Limb (tissue), 2 donors: ENCODE measurements around the gene AOAH.

Experiments
- DNase-seq, 2 donors: peaks; one replicate each; pipeline ENCODE4 v3.0.0-alpha.2; 2016; ENCODE audit errors: extremely low spot score in 2 of 2

AOAH gene

GRCh38 chr7:36691983-36692382 is 32.3 kb downstream of the AOAH start:
- no peak for DNase-seq

GRCh38 chr7:36690514-36691187 is 33.6 kb downstream of the AOAH start:
- no peak for DNase-seq

GRCh38 chr7:36690041-36690440 is 34.3 kb downstream of the AOAH start:
- no peak for DNase-seq

GRCh38 chr7:36686499-36686898 is 37.8 kb downstream of the AOAH start:
- DNase-seq, result no peak

GRCh38 chr7:36684954-36685353 is 39.3 kb downstream of the AOAH start:
- no peak for DNase-seq

GRCh38 chr7:36683695-36684357 is 40.5 kb downstream of the AOAH start:
- no peak for DNase-seq

- DNase-seq, result no peak
These were observed 41.2 kb downstream of the AOAH start for GRCh38 chr7:36683111-36683510.

- DNase-seq, result no peak
These were observed 42.2 kb downstream of the AOAH start for GRCh38 chr7:36682102-36682501.

- DNase-seq, result no peak
These were observed 46.4 kb downstream of the AOAH start for GRCh38 chr7:36677769-36678437.

GRCh38 chr7:36673703-36674102 is 50.6 kb downstream of the AOAH start:
- DNase-seq, result no peak

GRCh38 chr7:36671432-36671829 is 52.9 kb downstream of the AOAH start:
- no peak for DNase-seq

GRCh38 chr7:36670585-36671431 is 53.5 kb downstream of the AOAH start:
- DNase-seq, result peak; percentile 18 to 52

GRCh38 chr7:36668750-36669149 is 55.5 kb downstream of the AOAH start:
- no peak for DNase-seq

- DNase-seq, result no peak
These were observed 56.2 kb downstream of the AOAH start for GRCh38 chr7:36668080-36668479.

- no peak for DNase-seq
These were observed 57.1 kb downstream of the AOAH start for GRCh38 chr7:36667007-36667745.

- DNase-seq, result no peak
These were observed 60.8 kb downstream of the AOAH start for GRCh38 chr7:36663481-36663880.

- no peak for DNase-seq
These were observed 63.0 kb downstream of the AOAH start for GRCh38 chr7:36661135-36661840.

- DNase-seq, result no peak
These were observed 64.5 kb downstream of the AOAH start for GRCh38 chr7:36659638-36660341.

- DNase-seq, result no peak
These were observed 65.2 kb downstream of the AOAH start for GRCh38 chr7:36659172-36659516.
